HG03378 (cell line): ENCODE results near the gene POLR2E.

Experiments used
- ATAC-seq: cut with Tn5 transposase; IDR thresholded peaks from one replicate; pipeline ENCODE4 v1.9.1; 2021; ENCODE audit warnings: mild to moderate bottlenecking, moderate library complexity; ENCODE audit not compliant: unreplicated experiment

Gene POLR2E

DNA sequence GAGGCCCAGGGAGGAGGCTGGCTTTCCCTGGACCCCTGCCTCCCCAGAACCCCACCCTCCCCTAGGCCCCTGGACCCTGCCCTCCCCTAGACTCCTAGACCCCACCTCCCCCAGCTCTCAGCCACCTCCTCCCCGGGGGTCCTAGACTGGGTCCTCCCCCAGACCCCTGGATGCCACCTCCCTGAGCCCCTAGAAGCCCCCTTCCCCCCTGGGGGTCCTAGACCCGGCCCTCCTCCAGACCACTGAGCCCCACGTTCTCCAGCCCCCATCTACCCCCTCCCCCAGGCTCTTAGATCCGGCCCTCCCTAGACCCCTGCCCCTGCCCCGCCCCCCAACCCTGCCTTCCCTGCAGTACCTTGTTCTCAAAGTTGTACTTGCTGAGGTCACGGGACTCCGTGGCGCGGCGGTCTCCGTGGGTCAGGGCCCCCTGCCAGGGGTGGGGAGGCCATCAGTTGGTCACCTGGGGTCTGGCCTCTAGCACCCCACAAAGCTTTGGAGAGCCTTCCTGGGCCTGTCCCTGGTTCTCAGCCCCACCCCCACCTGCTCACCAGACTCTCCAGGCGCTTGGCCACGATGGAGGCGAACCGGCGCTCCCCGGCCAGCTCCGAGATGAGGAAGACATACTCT is 16.6 kb upstream of the POLR2E start:
- no peak for ATAC-seq

DNA sequence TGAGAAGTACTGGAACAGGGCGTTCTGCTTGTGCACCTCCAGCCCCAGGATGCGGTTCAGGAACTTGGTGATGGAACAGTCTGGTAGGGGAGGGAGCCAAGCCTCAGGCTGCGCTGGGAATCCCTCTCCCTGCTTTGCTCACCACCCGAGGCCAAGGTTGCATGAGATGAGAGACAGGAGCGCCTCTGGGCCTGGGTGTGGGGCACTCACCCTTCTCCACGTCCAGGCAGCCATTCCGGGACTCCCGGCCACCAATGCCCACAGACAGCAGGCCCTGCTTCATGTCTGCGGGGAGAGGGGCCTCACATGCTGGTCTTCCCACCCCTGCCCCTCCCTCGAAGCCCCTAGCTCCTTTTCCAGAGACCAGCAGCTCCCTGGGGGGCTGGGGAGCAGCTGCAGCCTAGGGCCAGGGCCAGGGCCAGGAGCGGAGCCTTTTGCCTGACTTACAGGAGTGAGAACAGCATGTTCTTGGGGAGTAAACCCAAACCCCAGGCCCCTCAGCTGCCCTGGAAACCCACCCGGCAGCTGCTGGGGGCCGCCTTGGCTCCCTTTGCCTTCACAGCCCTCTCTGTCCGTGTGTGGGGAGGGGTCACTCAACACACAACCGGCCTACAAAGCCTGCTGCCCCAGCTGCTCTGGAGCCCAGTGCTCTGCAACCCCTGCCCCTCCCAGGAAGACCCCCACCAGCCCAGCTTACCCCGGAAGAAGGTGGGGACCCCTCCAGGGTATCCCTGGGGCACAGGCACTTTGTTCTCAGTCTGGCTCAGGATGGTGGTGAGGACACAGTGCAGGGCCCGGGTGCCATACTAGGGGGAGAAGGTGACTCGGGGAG is 15.8 kb upstream of the POLR2E start:
- no peak for ATAC-seq

DNA sequence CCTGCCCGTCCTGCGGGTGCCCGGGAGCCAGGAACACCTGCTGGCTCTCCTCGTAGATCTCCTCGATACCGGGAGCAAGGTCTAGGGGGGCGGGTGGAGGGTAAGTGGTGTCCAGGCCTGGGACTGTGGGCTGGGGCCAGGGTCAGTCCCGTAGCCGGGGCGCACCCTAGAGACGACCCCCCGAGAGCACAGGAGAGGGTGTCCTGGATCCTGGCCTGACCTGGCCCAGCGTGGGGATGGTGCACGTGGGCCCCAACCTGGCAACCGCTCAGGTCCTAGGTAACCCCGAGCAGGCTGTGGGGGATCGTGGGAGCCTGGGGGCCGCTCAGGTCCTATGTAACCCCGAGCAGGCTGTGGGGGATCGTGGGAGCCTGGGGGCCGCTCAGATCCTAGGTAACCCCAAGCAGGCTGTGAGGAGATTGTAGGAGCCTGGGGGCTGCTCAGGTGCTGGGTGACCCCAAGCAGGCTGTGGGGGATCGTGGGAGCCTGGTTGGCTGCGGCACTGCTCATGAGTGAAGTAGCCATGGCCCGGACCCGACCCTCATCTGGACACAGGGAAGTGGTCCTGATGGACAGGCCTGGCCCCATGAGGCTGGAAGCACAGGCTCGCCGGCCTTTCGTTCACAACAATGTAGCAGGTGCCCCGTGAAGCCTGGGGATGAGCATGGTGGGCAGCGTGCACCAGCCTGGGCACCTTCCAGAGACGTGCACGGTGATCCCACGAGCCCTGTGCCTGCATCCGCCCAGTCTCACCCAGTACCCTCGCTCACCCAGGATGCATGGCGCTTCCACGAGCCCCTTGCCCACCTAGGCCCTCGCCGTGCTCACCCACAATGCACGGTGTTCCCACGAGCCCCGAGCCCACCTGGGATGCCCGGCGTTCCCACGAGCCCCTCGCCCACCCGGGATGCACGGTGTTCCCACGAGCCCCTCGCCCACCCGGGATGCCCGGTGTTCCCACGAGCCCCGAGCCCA is 14.8 kb upstream of the POLR2E start:
- ATAC-seq, result no peak

DNA sequence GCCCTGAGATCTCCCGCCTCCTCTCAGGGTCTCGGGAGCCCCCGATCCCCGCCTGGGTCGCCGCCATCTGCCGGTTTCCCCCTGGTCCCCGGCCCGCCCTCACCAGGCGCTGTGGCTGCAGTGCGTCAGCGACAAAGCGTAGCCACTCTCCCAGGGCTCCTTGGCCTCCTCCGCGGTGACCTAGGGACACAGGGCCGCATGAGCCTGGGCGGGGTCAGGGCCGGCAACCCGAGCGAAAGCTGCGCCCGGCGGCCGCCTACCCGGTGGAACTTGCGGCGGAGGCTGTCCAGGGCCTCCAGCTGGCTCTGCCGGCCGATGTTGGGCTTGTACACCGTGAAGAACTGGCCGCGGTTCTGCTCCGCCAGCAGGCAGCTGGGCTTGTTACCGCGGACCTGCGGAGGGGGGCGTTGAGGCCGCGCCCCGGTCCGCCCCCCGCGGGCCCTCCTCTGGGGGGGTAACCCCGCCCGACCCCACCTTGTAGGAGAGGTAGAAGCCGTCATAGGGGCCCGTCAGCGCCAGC is 13.9 kb upstream of the POLR2E start:
- no peak for ATAC-seq

DNA sequence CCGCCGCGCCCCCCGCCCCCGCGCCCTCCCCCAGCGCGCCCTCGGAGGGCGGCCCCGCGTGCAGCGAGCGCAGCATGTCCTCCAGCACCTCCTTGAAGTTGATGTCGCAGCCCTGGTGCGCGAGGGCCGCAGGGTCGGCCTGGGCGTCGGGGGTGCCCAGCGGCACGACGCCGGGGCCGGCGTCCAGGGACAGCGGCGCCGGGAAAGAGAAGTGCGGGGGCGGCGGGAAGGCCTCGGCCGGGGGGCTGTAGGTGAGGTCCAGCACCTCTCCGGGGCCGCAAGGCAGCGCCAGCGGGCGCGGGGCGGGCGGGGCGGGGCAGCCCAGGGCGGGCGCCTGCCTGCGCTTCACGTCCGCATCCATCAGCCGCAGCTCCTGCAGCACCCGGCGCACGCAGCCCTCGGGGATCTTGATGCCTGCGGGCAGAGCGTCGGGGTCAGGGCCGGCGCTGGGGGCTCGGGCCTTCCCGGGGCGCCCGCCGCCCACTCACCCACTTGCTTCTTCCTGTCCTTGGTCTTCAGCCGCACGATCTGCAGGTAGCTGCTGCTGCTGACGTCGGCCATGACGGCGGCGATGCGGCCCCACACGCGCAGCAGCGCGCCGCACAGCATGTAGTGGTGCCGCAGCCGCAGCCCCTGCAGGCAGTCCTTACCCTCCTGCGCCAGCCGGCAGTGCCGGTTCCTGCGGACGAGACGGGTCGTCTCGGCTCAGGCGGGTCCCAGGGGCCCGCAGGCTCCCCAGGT is 13.3 kb upstream of the POLR2E start:
- ATAC-seq, result no peak

DNA sequence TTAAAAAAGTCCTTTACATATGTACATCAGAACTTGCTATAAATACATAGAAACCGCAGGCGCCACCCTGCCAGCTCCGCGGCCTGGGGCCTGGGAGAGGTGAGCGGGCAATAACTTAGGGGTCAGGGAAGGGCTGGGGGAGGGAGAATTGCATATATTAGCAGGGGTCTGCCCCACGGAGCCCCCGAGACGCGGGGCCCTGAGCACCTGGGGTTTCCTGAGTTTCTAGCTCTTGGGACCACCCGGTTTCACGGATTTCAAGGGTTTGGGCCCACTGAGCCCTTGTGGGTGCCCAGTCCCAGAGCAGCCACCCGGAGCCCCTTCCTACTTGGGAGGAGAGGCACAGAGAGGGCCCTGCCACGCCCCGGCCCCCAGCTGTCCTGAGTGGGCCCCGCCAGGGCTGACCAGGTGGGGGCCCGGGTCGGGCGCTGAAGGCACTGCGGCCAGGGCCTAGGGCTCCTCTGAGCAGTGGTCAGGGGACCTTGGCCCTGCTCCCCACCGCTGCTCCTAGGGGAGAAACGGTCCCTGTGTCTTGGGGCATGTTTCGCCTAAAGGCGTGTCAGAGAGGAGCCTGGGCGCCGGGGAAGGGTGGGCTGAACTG is 12.6 kb upstream of the POLR2E start:
- no peak for ATAC-seq

DNA sequence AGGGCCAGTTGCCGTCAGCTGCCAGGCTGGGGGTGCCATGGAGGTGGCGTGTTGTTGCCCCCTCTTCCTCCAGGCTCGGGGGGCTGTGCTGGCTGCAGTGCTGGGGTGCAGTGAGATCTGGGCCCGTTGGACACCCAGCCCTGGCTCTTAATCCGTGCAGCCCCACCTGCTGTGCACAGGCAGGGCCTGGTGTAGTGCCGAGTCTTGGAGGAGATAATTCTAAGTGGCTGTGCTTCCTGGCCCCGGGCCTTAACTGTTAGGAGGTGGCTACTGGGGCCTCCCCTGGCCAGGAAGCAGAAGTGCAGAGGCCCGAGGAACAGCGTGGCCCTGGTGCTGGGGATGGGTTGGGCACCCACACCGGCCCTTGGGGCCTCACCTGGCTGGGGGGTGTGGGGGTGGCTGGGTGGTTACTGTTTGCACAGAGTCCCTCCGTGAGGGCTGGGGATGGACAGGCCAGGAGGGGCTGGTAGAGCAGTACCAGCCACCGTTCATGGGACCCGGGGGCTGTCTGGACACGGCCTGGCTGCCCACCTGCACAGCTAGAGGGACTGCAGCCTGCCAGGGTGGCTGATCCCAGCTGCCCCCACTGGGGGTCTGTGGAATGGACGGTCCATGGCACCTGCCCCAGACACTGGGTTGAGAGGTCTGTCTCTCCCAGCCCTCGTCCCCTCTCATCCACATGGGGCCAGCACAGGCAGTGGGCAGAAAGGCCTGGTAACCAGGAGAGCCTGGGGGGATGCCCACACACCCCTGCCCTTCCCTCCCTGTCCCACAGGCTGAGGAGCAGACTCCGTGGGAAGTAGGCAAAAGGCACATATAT is 11.9 kb upstream of the POLR2E start:
- ATAC-seq, result no peak

DNA sequence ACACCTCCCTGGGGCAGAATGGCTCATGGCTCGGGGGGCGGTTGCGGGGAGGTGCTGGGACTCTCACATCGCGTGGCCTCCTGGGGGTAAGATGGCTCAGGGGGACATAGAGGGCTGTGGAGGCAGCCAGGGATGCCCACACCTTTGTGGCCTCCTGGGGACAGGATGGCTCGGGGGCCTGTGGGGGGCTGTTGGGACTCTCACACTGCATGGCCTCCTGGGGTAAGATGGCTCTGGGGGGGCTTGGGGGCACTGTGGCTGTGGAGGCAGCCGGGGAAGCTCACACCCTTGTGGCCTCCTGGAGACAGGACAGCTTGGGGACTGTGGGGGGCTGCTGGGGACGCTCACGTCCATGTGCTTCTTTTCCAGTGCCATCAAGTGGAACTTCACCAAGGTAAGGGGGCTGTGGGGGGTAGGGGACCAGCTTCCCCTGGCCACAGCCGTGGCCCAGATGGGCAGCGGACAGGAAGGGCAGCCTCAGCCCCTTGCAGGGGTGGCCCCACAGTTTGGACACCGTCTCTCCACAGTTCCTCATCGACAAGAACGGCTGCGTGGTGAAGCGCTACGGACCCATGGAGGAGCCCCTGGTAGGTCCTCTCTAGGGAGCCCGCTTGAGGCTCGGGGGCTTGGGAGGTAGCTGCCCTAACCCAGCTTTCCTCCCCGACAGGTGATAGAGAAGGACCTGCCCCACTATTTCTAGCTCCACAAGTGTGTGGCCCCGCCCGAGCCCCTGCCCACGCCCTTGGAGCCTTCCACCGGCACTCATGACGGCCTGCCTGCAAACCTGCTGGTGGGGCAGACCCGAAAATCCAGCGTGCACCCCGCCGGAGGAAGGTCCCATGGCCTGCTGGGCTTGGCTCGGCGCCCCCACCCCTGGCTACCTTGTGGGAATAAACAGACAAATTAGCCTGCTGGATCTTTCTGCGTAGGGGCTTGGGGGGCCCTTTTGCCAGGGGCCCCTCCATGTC is 11.0 kb upstream of the POLR2E start:
- ATAC-seq, result no peak

DNA sequence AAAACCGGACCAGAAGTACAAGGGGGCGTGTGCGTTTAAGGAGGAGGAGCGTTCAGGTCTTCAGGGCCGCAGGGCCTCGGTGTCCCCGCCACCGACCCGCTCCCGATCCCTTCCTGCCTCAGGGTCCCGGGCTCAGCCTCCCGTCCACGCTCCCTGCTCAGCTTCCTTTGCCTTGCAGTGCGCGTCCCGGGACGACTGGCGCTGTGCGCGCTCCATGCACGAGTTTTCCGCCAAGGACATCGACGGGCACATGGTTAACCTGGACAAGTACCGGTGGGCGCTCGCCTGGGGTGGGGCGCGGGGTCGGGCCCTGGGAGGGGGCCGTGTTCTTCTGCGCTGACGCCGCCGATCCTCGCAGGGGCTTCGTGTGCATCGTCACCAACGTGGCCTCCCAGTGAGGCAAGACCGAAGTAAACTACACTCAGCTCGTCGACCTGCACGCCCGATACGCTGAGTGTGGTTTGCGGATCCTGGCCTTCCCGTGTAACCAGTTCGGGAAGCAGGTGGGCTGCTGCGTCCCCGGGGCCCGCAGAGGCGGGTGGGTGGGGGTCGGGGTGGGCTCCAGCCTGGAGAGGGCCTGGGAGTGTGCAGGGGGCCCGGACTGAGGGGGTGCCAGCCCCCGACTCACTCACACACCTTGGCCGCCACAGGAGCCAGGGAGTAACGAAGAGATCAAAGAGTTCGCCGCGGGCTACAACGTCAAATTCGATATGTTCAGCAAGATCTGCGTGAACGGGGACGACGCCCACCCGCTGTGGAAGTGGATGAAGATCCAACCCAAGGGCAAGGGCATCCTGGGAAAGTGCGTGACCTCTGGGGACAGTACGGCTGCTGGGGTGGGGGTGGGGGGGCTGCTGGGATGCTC is 10.1 kb upstream of the POLR2E start:
- no peak for ATAC-seq

DNA sequence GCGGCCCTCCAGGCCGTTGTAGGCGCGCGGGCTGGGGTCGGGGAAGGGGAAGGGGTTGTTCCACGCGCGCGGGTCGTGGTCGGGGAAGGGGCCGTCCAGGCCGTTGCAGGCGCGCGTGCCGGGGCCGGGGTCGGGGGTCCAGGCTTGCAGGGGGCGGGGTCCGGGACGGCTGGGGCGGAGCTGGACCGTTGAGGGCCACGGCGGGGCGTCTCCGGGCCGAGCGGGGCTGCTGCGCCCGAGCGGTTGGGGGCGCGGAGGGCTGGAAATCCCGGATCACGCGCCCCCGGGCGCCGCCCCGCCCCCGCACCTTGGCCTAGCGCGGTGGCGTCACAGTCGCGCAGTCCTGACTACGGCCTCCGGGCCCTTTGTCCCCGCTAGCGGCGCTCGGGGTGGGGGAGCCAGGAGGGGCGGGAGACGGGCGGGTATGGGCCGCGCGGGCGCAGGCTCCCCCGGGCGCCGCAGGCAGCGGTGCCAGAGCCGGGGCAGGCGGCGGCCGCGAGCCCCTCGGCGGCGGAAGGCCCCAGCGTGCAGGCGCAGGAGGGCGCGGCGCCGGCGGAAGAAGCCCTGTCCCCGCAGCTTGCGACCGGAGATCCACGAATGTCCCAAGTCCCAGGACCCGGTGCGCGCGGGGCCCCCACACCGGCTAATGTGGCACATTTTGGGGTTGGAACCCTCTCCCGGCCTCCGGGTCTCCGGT is 9.3 kb upstream of the POLR2E start:
- ATAC-seq, result no peak

DNA sequence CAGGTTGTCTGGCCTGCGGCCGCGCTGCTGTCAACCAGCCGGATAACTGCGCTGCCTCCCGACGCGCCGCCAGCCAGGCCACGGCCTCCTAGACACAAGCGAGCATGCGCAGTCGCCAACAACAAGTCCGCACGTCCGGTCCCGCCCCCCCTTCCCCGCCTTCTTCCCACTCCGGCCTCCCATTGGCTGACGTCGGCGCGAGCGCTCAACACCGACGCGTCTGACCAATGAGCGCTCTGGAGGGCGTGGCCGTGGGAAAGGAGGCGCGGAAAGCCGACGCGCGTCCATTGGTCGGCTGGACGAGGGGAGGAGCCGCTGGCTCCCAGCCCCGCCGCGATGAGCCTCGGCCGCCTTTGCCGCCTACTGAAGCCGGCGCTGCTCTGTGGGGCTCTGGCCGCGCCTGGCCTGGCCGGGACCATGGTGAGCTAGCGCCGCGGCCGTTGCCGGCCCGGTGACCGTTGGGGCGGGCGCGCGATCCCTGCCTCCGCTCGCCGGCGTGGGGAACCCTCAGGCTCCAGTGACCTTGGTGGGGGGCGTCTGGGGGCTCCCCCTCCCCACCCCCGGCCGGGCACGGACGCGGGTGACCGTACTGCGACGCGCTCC is 8.6 kb upstream of the POLR2E start, which contains the start of gene GPX4:
GPX4 (plus strand) TSS at position 287 of the 603 bp plus-strand sequence; CDS start at position 337, 50 bp downstream.
- ATAC-seq, result peak; percentile 40

DNA sequence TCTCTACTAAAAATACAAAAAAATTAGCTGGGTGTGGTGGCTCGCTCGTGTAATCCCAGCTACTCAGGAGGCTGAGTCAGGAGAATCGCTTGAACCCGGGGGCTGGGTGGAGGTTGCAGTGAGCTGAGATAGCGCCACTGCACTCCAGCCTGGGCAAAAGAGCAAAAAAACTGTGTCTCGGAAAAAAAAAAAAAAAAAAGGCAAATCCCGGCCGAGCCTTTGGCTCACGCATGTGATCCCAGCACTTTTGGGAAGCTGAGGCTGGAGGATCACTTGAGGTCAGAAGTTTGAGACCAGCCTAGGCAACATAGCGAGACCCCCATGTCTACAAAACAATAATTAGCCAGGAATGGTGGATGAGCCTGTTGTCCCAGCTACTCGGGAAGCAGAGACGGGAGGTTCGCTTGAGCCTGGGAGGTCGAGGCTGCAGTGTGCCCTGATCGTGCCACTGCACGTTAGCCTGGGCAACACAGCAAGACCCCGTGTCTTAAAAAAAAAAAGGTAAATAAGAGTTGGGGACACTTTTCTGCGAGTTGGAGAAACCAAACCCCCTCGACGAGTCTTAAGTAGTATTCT is 8.0 kb upstream of the POLR2E start:
- ATAC-seq, result no peak

DNA sequence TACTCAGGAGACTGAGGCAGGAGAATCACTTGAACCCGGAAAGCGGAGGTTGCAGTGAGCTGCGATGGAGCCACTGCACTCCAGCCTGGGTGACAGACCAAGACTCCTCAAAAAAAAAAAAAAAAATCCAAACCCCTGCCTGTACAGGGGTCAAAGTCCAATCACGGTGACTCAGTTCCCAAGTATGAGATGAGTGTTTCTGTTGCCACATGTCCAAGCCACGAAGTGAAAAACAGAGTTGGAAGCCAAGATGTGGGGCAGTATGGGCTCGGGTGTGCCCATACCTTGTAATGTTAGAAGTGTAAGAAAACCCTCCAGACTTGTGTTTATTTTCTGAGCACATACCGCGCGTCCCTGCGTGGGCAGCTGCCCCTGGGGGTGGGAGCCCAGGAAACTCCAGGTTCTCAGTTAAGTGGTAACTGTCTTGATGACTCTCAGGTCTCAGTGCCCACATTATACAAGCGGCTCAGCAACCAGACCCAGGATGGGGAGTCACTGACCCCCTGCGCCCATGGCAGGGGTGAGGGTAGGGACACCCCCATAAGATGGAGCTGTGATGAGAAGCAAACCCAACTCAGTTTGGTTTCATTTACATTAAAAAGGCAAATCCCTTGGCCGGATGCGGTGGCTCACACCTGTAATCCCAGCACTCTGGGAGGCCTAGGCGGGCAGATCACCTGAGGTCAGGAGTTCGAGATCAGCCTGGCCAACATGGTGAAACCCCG is 7.4 kb upstream of the POLR2E start:
- ATAC-seq, result no peak

DNA sequence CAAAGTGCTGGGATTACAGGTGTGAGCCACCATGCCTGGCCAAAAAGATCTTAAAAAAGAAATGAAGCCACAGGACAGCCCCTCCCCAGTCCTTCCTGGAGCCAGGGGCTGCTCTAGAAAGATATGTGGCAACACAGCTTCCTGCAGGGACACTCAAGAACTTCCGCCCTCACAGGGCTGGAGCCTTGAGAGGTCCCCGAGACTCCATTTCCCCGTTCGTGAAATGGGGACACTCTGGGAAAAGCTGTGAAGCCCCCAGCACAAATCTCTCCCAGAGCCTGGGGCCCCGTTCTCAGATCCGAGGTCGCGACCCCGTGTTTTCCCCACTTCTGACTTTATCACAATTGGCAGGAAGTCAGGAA is 6.1 kb upstream of the POLR2E start:
- no peak for ATAC-seq
